GM19372 (cell line): Measurements from ENCODE around the gene APOL5.
A peak's percentile ranks its signal among the peaks of the same experiment; 100 is the strongest.

ENCODE experiments used
- ATAC-seq: cut with Tn5 transposase; IDR thresholded peaks from one replicate; pipeline ENCODE4 v1.9.1; 2021; ENCODE audit warnings: mild to moderate bottlenecking, low read depth, moderate library complexity; ENCODE audit not compliant: unreplicated experiment

APOL5 gene

DNA sequence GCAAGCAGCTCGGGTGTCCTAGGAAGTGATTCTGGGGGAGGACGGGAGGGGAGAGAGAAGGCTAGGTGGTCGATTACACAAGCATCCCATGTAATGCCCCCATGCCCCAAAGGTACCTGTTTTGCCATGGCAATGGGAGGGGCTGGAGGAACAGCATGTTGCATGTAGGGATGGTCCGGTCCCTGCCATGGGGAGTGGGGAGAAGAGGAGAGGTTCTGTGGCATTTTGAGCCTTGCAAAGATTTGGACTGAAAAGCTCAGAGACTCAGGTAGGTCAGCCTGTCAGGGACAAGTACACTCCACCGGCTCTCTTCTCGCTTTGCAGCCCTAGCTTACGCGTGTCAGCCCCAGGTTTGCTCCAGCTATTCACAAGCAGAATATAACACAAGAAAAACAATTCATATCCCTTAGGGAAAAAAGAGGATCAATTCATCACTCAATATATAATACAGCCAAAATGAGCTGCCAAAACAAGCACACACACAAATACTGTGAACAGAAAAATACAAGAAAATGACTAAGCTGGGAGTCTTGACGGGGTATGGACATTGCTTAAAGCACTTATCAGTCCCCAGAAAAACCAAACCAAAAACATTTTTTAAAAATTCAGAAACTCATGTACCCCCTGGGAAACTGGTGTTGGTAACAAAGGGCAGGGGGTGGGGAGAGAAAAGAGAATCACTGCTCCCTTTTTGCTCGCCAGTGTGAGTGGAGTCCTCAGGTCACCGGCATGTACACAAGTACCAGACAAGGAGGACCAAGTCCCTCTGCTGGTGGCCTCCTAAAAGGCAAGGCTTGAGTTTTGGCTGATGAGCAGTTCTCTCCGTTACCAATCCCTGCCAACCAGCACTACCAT, 21.6 kb downstream of the APOL5 start:
- ATAC-seq: no peak

GRCh38 chr22:35739931-35740380, 22.3 kb downstream of the APOL5 start:
- ATAC-seq: no peak

- no peak for ATAC-seq
These were observed 22.9 kb downstream of the APOL5 start for GRCh38 chr22:35740616-35741015.

GRCh38 chr22:35742342-35743100, 24.8 kb downstream of the APOL5 start:
- no peak for ATAC-seq

- no peak for ATAC-seq
These were observed 25.7 kb downstream of the APOL5 start for GRCh38 chr22:35743326-35743860.

- no peak for ATAC-seq
These were observed 28.6 kb downstream of the APOL5 start for GRCh38 chr22:35746248-35746647.

DNA sequence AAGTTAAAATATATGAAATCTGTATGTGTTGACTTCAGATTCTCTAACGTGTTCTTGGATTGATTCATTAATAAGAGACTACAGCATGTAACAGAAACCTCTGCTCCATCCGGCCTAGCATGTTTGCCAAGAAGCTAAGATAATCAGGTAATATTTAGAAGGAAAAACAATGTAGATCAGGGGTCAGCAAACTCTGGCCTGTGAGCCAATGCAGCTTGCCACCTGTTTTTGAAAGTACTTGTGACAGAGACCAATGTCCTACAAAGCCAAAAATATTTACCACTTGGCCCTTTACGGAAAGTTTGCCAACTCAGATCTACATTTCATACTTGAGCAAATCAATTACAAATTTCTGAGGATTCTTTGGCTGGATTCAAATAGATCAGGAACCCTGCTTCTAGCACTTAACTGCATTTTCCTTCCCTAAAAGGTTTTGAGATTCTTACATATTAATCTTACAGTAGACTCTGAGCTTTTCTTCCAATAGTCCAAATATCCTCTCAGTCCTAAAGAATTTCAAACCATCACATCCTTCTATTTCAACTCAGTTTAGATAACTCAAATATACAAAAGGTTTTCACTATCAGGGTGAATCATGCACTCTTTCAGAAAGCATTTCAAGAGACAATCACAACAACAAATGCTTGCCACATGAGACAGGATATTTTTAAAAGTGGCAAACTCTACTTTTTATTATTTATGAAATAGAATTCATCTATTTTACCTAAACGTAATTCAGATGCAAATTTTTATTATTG, 29.5 kb downstream of the APOL5 start:
- no peak for ATAC-seq

- peak; percentile 72 for ATAC-seq
These were observed 32.1 kb downstream of the APOL5 start for GRCh38 chr22:35749808-35750207.

GRCh38 chr22:35752006-35752862, 34.6 kb downstream of the APOL5 start:
- ATAC-seq: no peak

- no peak for ATAC-seq
These were observed 35.2 kb downstream of the APOL5 start for GRCh38 chr22:35752863-35753189.

DNA sequence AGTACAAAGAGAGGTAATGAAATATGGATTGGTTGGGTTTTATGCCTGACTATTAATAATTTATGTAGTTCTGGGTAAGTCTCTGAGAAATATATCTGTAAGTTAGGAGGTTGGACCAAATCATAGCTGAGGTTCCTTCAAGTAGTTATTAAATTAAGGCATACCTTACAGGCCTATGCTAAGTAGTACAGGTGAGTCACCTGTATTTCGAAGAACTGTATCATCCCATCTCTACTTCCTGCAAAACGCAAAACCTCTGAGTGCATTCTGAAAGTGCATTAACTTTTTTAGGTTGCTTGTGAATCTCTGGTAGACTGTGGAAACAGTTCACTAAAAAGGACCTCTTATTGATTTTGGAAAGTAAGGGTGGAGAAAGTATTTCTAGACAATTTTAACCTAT, 37.1 kb downstream of the APOL5 start:
- ATAC-seq: no peak

DNA sequence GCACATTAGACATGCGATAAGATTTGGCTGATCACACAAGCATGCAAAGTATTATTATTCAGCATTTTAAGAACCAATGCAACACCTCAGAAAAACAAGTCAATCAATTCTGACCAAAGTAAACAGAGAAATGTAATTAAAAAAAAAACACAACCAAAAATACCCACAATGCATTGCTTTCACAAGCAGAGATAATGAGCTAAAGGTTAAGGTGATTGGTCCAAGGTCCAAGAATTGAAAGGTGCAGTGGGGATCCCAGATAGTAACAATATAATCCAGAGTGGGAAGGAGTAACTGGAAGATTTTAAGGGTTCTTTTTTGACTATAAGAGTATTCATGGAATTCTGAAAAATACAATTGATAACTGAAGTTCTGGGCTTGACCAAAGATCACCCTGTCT, 39.0 kb downstream of the APOL5 start:
- ATAC-seq: no peak

- no peak for ATAC-seq
These were observed 40.7 kb downstream of the APOL5 start for GRCh38 chr22:35758394-35758793.

GRCh38 chr22:35761037-35761436, 43.4 kb downstream of the APOL5 start:
- ATAC-seq: no peak

DNA sequence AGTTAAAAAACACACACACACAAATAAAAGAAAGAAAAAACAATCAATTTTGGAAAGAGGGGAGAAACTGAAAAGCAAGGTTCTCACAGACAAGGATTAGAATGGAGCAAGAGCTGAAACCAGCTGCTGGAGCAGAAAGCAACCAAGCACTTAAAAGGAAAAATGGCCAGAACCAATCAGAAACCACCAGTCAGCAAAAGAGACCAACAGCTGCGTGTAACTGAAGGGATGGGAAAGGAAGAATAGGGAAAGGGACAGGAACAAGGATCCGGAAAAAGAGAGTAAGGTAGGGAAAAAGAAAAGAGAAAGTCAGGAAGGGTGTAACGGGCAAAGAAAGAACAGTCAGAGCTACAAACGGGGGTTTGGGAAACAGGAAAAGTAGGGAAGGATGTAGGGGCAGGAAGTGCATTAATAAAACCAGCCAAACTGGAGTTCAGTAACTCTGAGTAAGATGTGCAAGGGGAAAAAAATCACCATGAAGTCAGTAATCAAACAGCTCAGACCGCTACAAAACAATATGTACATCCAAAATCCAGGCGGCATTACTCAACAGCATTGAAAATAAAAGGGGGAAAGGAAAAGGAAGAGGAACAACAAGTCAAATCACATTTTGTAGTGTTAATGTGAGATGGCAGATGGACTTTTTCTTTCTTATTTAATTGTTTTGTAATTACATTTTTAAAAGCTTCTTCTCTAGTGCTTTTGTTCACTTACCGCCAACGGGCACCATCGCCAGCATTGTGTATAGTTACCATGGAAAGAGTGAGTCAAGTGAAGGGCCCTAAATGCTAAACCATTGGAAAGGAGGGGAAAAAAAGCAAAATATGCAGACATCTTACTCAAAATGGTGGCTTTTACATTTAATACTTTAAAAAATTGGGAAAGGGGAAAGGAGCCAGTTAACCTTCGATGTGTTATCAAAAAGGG, 49.2 kb downstream of the APOL5 start:
- ATAC-seq: no peak

DNA sequence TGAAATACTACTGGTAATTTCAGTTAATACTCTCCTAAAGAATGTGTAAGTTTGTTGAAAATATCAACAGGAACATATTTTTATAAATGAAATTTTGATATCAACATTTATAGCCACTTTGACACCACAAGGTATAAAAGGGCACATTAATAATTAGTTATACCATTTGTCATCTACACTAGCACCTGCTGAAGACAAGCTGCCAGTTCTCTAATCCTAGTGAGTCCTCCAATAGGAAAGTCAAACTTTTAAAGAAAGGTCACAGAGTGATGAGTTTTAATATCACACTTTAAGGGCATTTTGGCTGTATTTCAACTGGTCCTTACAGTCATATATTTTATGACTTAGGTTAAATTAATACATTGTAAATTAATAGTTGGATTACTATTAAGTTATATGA, 52.3 kb downstream of the APOL5 start:
- no peak for ATAC-seq

- ATAC-seq: no peak
These were observed 57.7 kb downstream of the APOL5 start for GRCh38 chr22:35775339-35775738.

DNA sequence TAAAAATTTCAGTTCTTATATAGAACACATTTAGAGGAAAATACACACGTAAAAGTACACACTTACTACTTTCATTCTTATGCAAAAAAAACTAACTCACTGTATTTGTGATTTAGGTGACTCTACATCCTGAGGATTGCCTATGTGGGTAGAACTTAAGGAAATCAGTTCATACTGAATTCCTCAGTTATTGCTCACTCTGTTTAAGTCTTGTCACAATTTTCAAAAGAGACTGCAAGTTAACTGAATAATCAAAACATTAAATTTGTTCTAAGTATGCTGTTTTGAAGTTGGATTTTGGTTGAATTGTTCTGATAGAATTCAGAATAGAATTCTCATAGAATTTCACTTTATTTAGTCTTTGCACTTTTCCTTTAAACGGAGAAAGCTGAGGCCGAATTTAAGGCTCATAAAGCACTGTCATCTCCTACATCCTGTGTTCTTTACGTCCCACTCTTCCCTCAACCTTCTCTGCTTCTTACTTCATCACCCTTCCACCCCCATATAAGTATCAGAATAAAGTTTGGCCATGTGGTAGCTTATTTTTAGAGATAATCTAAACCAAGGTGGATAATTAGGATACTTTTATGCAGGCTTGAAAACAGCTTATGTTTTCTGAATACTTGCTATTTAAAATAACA, 59.8 kb downstream of the APOL5 start:
- no peak for ATAC-seq
